Thoracic aorta (tissue), 2 donors: ENCODE results near the gene FASLG. TPM values are rescaled to one million over a fixed set of nuclear protein-coding genes. Genes with fewer than 3 reads are reported as not detected.

Source experiments
- ATAC-seq: fragments of 150-250 bp; one replicate; pipeline ENCODE4 v1.8.0; 2017; ENCODE audit warnings: low read depth; ENCODE audit not compliant: insufficient number of reproducible peaks, low FRiP score
- DNase-seq: peaks from one replicate; pipeline ENCODE4 v3.0.0-alpha.2; 2020; ENCODE audit warnings: low spot score
- H3K27ac ChIP-seq, 2 donors: fragments of 200-600 bp; sonication (generic); 1 replicate in 1 of 2; 2 replicates in 1 of 2; pipeline ENCODE4 v1.5.1; 2016; ENCODE audit warnings: mild to moderate bottlenecking in 2 of 2, moderate library complexity in 2 of 2
- H3K27me3 ChIP-seq: fragments of 200-600 bp; sonication (generic); replicated peaks from 2 replicates; pipeline ENCODE4 v1.6.0; 2016; ENCODE audit warnings: mild to moderate bottlenecking; ENCODE audit not compliant: insufficient read depth
- H3K36me3 ChIP-seq: fragments of 200-600 bp; sonication (generic); one replicate; pipeline ENCODE4 v1.5.1; 2016
- H3K4me1 ChIP-seq, 2 donors: fragments of 200-600 bp; sonication (generic); 1 replicate in 1 of 2; 2 replicates in 1 of 2; pipeline versions ENCODE4 v1.5.1 to v1.6.0; 2016; ENCODE audit warnings: low read depth in 2 of 2, mild to moderate bottlenecking in 1 of 2; ENCODE audit not compliant: control insufficient read depth in 1 of 2
- H3K4me3 ChIP-seq: fragments of 200-600 bp; sonication (generic); 2 replicates; pipeline ENCODE4 v1.5.1; 2016; ENCODE audit warnings: mild to moderate bottlenecking
- H3K9me3 ChIP-seq: fragments of 200-600 bp; sonication (generic); 2 replicates; pipeline ENCODE4 v1.5.1; 2016
- total RNA-seq, 2 donors: library from RNA; depleted of rRNA; stranded (reverse); fragments of >200 nt; gene quantifications; one replicate each; pipeline versions ENCODE4 v1.1.0 to v1.2.3, GENCODE V29; 2016
- TF ChIP-seq, protein P1 (sequence below): fragments of 200-600 bp; sonication (generic); IDR thresholded peaks from one replicate; pipeline ENCODE4 v1.5.1; 2019; ENCODE audit warnings: antibody characterized with exemption

The FASLG gene
- total RNA-seq, 2 donors from 2014 or later, result not detected

DNA sequence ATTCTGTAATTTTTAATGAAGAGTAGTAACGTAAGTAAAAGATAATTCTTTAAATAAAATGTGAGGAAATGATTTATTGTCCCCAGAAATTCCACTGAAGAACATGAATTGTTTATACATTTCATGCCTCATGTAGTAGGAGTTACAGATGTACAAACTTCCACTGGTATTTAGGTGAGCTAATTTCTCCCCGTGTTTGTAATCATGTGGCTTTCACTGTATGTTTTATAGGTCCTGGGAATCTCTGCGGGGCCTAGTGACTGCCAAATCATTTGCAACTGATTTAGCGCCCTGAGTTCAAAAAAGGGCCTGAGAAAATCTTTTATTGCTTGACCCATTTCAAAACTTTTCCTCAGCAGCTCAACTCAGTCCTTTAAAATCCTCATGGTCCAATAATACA, 30.5 kb upstream of the FASLG start:
- TF ChIP-seq, protein P1, sequence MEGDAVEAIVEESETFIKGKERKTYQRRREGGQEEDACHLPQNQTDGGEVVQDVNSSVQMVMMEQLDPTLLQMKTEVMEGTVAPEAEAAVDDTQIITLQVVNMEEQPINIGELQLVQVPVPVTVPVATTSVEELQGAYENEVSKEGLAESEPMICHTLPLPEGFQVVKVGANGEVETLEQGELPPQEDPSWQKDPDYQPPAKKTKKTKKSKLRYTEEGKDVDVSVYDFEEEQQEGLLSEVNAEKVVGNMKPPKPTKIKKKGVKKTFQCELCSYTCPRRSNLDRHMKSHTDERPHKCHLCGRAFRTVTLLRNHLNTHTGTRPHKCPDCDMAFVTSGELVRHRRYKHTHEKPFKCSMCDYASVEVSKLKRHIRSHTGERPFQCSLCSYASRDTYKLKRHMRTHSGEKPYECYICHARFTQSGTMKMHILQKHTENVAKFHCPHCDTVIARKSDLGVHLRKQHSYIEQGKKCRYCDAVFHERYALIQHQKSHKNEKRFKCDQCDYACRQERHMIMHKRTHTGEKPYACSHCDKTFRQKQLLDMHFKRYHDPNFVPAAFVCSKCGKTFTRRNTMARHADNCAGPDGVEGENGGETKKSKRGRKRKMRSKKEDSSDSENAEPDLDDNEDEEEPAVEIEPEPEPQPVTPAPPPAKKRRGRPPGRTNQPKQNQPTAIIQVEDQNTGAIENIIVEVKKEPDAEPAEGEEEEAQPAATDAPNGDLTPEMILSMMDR, result no peak
- no peaks in the 10 kb centered on the region for H3K36me3 ChIP-seq
- no peak overlapping the region for H3K27ac ChIP-seq
- no peak for DNase-seq
- no peaks in the 10 kb centered on the region for H3K9me3 ChIP-seq
- H3K27me3 ChIP-seq, result no peaks in the 10 kb centered on the region
- ATAC-seq, result no peak
- no peak overlapping the region for H3K4me3 ChIP-seq
- H3K4me1 ChIP-seq, result no peaks in the 10 kb centered on the region

DNA sequence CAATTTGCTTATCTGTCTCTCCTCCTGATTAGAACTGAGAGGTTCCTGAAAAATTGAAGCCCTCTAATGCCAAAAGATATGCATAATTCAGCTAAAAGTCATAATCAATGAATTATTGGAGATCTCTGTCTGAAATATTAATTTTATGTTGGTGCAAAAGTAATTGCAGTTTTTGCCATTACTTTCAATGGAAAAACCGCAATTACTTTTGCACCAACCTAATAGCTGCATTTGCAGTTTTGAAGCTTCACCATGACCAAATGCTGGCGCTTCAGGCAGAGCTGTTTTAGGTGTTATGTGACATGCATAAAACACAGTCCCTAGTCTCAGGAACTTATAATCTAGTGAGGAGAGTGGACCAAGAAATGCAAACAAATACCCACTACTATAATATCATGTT, 29.7 kb upstream of the FASLG start:
- H3K27me3 ChIP-seq, result no peaks in the 10 kb centered on the region
- DNase-seq, result no peak
- H3K4me1 ChIP-seq, result no peaks in the 10 kb centered on the region
- H3K27ac ChIP-seq, result no peak overlapping the region
- ATAC-seq, result no peak
- TF ChIP-seq, protein P1, result no peak
- H3K36me3 ChIP-seq, result no peaks in the 10 kb centered on the region
- H3K4me3 ChIP-seq, result no peak overlapping the region
- H3K9me3 ChIP-seq, result no peaks in the 10 kb centered on the region

DNA sequence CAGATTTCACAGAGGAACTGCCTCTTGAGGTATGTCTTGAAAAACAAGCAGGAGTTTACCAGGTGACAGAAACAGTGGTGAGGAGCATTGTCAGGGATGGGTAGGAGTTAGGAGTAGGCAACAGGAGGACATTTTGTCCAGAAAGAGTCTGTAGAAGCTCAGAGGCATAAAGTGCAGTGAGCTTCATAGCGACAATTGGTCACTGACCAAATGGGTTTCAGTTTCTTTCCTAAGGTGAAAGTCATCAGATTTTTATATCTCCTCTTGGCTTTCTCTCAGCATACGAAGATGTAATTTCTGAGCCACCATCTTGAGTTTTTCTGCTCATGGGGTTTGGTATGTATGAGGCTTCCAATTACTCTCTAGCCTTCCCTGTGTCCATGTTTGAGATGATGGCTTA, 29.3 kb upstream of the FASLG start:
- H3K9me3 ChIP-seq, result no peaks in the 10 kb centered on the region
- ATAC-seq (no peak), DNase-seq (no peak)
- TF ChIP-seq, protein P1, result no peak
- no peak overlapping the region for H3K4me3 ChIP-seq
- no peaks in the 10 kb centered on the region for H3K4me1 ChIP-seq
- H3K27me3 ChIP-seq, result no peaks in the 10 kb centered on the region
- H3K27ac ChIP-seq, result no peak overlapping the region
- H3K36me3 ChIP-seq, result no peaks in the 10 kb centered on the region

DNA sequence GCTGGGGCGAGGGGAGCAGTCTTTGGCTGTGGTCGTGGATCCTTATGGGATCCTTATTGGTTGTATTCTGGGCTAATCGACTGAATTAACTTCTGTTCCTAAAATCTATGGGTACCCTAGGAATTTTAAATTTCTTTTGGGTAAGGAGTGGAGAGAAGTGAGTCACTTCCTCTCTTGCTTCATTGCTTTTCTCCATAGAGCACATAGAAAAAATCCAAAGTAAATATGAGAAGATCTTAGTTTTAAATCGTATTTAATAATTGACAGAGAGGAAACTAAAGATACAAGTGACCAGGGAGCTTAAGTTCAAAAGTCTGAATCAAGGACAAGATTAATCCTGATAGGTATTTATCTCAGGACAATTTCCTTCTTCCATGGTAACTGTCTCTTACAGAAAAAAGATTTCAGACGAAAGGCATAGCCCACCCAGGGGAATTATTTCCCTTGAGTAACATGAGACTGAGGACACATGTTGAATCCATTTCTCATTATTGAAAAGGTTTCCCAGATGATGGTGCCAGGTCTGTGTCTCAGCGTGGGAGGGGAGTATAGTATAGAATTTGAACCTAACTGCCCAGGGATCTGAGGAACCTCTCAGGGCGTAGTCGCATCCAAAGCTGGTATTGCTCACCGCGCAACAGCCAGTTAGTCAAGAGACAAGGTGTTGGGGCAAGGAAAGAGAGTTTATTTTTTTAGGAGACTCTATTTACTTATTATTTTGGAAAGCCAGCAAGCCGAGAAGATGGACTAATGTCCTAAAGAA, 28.7 kb upstream of the FASLG start:
- Histone ChIP-seq H3K36me3 (no peaks in the 10 kb centered on the region), H3K4me1 (no peaks in the 10 kb centered on the region), H3K27me3 (no peaks in the 10 kb centered on the region), H3K9me3 (no peaks in the 10 kb centered on the region), H3K27ac (no peak overlapping the region), H3K4me3 (no peak overlapping the region)
- ATAC-seq (no peak), DNase-seq (no peak)
- TF ChIP-seq, protein P1, result no peak

- no peaks in the 10 kb centered on the region for H3K4me1 ChIP-seq
- TF ChIP-seq, protein P1, result no peak
- H3K36me3 ChIP-seq, result no peaks in the 10 kb centered on the region
- H3K27ac ChIP-seq, result no peak overlapping the region
- no peaks in the 10 kb centered on the region for H3K9me3 ChIP-seq
- DNase-seq (no peak), ATAC-seq (no peak)
- H3K4me3 ChIP-seq, result no peak overlapping the region
- H3K27me3 ChIP-seq, result no peaks in the 10 kb centered on the region
Measured at GRCh38 chr1:172630868-172631267, 28.0 kb upstream of the FASLG start.
